Measurements from ENCODE around the gene TFAP2B.

DNA sequence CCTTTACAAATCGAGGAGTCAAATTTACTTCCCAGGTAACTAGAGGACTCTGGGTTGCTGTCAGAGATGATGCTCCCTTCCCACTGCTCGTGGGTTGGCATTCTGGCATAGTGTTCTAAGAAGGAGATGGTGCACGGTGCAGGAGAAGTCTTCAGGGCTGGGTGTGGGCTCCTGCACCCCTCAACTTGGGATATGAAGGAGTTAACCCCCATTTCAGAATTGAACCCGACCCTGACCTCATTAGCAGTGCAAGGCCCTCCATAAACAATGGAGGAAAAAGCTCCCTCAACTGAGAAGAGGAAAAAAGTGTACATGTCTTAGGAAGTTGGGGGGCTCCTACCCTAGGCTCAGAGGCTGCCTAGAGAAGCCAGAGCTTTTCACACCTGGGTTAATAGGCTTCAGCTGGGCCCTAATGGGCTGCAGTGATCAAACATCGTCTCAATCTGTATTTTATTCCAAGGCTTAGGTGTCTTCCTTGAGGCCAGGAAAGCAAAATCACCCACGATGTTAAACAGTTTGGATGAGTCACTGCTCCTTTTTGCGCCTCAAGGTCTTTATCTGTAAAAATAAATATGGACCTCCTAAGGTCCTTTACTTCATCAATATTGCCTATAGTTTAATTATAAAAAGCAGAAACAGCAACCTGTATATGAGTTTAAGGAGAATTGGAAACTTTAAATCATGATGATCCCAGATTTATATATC lies 29.4 kb downstream of the TFAP2B start:
- TF ChIP-seq, protein P1, sequence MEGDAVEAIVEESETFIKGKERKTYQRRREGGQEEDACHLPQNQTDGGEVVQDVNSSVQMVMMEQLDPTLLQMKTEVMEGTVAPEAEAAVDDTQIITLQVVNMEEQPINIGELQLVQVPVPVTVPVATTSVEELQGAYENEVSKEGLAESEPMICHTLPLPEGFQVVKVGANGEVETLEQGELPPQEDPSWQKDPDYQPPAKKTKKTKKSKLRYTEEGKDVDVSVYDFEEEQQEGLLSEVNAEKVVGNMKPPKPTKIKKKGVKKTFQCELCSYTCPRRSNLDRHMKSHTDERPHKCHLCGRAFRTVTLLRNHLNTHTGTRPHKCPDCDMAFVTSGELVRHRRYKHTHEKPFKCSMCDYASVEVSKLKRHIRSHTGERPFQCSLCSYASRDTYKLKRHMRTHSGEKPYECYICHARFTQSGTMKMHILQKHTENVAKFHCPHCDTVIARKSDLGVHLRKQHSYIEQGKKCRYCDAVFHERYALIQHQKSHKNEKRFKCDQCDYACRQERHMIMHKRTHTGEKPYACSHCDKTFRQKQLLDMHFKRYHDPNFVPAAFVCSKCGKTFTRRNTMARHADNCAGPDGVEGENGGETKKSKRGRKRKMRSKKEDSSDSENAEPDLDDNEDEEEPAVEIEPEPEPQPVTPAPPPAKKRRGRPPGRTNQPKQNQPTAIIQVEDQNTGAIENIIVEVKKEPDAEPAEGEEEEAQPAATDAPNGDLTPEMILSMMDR (IDR thresholded peaks at IDR 0.05) = no peak
- peak; percentile 43 for TF ChIP-seq EZH2 (IDR thresholded peaks at IDR 0.05)

Data from neural progenitor cell (in vitro differentiated cells).